Fibroblast of gingiva (primary cell): ENCODE measurements around the gene PRRT1.
"Not testable (repeated sequence)": the region's sequence is repeated elsewhere in the genome, so short reads cannot be mapped to it uniquely, and the experiment has no call there.

ENCODE experiments used
- DNase-seq: peaks from one replicate; pipeline ENCODE4 v3.0.0-alpha.2; 2011; ENCODE audit warnings: low read depth

PRRT1 gene

GRCh38 chr6:32149932-32150870 lies 1.5 kb downstream of the PRRT1 start:
- no peak for DNase-seq

DNA sequence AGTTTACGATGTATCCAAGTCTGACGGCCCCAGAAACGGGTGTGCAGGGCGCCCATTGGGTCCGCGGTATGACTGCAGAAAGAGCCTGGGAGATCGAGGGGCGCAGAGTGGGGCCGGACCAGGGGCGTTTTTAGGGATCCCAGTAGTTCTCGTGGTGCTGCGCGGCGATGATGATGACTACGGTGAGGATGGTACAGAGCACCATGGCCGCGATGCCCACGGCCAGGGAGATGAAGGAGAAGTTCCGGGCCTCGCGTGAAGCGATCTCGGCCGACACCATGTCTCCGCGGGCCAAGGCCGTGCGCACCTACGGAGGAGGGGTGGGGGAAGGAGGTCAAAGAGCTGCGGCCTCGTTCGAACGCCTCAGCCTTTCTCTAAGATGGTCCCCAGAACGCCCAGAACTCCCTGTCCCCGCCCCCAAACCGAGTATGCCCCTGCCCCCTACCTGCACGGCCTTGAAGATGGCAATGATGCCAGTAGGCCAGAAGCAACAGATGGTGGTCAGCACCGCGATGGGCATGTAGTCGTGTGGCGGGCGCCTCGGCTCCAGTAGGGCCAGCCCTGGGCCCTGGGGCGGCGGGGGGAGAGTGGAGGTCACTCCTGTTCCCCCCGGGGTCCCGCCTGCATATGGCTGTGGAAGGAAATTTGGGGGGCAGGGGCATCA lies 2.5 kb downstream of the PRRT1 start:
- no peak for DNase-seq

- DNase-seq, result no peak
These were observed 3.2 kb downstream of the PRRT1 start for GRCh38 chr6:32148289-32149091.

- DNase-seq, result no peak
These were observed 4.2 kb downstream of the PRRT1 start for GRCh38 chr6:32147401-32148132.

- DNase-seq, result no peak
These were observed 5.1 kb downstream of the PRRT1 start for GRCh38 chr6:32146687-32147086.

GRCh38 chr6:32146287-32146686 lies 5.5 kb downstream of the PRRT1 start:
- no peak for DNase-seq

- not testable (repeated sequence) for DNase-seq
These were observed 7.5 kb downstream of the PRRT1 start for GRCh38 chr6:32144238-32144637.

DNA sequence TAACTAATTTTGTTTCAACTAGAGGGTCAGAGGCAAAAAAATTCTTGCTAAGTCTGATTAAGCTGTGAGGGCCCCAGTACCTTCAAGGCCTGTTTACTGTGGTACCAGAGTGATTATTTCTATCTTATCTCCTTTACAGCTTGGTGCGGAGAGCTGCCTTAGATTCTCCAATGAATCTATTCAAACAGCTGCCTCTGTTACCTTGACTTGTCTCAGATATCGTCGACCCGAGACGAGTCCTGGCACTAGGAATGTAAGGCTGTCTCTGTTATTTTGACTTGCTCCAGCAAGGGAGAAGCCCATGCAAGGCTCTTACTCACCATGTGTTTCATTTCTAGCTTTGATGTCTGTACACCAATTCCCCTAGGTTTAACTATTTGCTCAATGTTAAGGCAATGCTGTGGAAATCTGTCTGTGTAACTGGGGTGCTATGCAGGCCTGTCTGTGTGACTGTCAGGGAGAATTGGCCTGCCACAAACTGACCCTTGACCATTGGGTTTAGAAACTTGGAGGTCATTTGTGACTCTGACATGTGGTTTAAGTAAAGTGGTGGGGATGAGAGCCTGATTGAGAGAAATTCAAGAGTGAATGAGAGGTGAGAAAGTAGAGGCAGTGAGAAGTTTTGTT lies 11.2 kb downstream of the PRRT1 start:
- no peak for DNase-seq

DNA sequence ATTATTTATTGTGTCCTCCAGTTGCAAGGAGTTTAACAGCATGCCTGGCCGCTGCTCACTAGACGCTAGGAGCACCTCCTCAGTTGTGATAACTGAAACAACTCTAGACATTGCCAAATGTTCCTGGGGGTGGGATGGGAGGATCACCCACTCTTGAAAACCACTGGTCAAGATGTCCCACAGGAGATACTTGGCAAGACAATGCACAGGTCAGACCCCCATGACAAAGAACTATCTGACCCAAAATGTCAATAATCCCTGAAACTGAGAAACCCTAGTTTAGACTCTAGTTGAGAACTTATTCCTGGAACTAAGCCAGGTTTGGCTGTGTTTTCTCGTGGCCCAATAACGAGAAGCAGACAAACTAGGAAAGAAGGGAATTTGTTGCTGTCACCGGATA lies 12.1 kb downstream of the PRRT1 start:
- no peak for DNase-seq

DNA sequence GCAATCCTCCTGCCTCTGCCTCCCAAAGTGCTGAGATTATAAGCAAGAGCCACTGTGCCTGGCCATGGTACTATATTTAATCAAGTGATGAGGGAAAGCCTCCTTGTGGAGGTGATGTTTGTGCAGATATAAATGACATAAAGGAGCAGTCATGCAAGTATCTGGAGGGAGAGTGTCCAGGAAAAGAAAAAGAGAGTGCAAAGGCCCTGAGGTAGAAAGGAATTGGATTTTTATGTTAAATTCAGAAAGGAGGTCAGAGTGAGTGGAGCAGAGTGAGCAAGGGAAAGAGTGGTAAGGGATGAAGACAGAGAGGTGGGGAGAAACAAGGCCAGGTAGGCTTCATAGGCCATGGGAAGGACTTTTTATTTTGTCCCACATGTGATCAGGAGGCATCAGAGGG lies 14.3 kb downstream of the PRRT1 start:
- no peak for DNase-seq

DNA sequence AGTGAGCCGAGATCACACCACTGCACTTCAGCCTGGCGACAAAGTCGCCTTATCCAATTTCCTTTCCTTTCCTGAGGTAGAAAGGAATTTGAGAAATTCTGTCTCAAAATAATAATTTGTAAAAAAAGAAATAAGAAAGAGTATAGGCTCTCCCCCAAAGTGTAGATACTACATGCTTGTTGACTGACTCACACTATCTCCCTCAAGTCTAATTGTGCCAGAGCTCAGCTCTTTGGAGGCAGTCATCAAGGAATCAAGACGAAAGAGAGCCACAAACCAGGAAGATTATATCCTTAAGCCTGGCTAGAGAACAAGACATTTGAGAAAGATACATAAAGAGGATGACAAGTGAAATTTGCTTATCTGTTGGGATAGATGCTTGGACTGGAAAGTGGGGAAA lies 18.0 kb downstream of the PRRT1 start:
- DNase-seq, result no peak

GRCh38 chr6:32132110-32132509 lies 19.6 kb downstream of the PRRT1 start:
- no peak for DNase-seq

DNA sequence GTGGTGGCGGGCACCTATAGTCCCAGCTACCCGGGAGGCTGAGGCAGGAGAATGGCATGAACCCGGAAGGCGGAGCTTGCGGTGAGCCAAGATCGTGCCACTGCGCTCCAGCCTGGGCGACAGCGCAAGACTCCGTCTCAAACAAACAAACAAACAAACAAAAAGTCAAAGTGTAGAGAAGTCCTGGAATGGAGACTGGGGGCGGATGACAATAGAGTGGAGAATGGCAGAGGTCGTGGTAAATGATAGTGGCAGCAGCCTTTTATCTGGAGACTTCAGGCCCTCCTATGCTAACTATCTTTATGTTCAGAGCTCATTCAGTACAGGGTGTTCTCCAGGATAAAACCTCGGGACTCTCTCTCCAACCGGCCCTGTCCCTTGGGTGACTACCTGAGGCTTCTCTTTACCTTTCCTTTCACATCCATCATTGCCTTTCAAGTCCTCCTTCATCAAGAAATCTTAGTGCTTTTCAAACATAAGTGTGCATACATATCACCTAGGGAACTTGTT lies 20.2 kb downstream of the PRRT1 start:
- no peak for DNase-seq

DNA sequence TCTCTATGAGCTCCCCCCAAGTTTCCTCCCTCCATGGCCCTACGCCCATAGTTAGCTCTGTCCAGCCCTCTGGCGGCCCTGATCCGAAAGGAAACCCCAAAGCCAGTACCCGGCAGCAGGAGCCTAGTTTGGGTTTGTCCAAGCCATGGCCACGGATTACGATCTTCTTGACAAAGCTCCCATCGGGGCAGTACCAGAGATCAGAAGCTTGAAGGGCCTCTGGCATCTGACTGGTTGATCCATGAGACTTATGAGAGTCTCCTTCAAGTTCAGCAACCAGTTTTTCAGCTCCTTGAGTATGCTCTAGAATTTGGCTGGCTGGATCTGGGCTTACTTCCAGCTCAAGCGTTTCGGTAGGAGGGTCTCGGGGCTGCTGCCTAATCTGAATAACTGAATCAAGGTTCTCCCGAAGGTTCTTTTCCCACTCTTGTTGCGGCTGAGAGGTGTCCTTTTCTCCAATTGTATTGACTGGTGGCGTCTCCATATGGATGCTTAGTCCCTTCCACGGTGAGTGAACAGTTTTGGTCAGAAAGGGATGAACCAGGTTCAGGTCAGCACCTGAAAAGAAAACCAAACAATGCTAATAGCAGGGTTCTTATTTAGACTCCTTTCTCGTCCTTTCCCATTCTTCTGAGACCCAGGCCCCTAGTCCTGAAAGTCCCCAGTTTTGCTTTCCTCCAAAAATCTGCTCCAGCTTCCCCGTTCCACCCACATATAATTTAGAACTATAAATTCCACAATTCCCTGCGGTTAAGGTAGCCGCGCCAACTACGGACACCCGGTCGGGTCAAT lies 22.2 kb downstream of the PRRT1 start:
- no peak for DNase-seq

DNA sequence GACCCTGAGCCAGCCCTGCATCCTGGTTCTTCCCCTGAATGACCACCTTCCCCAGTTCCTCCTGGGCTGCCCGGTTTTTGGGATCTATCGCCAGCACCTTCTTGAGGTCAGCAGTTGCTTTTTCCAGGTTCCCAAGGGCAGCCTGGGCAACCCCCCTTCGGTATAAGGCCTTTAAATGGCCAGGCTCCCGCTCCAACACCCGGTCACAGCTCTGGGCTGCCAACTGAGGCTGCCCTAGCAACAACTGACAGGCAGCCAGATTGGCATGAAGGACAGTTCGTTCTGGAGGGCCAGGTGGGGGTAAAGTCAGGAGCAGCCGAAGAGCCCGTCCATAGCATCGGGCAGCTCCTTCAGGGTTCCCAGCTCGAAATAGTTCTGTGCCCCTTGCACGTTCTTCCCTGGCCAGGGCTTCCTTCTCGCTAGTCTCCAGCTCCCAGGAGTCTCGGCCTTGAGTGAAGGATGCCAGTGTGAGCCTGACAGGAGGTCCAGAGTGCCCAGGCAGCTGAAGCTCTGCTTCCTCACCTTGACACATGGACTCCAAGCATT lies 22.9 kb downstream of the PRRT1 start:
- no peak for DNase-seq

DNA sequence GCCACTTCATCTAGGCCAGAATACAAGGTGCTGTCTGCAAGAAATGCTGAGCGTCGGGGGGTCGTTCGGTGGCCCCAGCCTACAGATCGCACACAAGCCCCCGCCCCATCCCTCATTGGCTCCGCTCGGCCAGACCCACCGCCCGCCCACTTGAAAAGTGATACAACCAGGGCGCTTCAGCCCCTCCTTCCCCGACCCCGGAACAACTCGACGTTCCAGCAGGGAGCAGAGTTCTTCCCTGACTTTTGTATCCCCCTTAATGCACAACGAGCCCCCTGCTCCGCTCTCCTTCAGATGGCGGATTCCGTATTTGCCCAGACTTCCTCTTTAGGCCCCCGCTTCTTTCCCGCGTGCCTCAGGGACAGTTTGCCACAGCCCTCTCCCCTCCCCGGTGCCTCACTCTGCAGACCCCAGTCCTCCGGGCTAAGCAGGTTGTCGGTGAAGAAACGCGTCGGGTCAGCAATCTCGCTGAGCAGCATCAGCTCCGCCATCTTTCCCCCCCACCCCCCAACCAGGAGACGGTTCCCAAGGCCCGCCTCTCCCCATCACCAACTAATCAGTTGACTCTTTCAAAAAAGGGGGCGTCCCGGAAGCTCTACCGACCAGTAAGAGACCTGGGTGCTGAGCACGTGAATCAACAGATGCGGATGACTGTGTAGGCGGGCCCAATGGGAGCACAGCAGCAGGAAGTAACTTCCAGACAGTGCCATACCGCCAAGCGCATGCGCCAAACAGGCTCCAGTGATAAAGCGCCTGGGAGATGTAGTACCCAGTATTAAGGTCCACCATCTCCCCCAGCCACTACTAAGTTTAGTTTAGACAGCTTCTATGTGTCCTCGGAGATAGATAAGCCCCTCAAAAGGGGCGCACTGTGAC lies 23.8 kb downstream of the PRRT1 start, which contains the start of gene ATF6B:
TSS of gene ATF6B (minus strand) at position 530 of the 876 bp plus-strand sequence. CDS start at position 491, 39 bp downstream.
- DNase-seq, result peak; percentile 100

DNA sequence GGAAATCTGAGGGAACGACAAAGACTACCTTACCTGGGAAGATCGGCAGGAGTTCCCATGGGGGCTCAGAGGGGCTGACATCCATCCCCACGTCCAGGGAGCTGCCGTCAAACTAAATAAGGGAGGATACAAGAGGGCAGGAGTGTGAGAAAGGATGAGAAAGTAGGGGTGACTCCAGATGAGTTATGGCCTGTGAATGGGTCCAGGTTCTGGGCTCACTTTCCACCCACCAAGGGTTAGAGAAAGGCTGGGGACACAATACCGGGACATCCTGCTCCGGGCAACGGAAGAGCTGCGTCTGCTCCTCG lies 24.4 kb downstream of the PRRT1 start:
- no peak for DNase-seq

DNA sequence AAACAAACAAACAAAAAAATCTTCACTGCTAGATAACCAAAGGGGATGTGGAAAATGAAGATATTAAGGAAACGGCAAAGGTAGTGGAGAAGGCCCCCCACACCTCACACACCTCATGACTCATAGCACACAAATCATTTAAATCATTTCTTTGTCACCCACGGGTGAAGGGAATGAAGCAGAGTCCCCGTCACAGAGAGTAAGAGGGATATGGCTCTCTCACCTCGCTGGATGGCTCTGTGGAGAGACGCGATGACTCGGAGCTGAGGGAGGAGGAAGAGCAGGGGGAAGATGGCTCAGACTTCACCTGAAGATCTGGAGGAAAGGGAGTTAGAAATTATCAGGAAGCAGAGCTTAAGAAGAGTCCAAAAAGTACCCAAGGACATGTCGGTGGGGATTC lies 24.9 kb downstream of the PRRT1 start:
- no peak for DNase-seq

- no peak for DNase-seq
These were observed 28.1 kb downstream of the PRRT1 start for GRCh38 chr6:32123681-32124080.
